ENCODE data around the gene SRGAP3.

The SRGAP3 gene

GRCh38 chr3:9146367-9147071 is 102.9 kb downstream of the SRGAP3 start:
- no peak for DNase-seq (ENCODE audit: low read depth in 3 of 3)

GRCh38 chr3:9143184-9143583 is 106.3 kb downstream of the SRGAP3 start:
- no peak for DNase-seq (ENCODE audit: low read depth in 3 of 3)

- no peak for DNase-seq (ENCODE audit: low read depth in 3 of 3)
Measured at GRCh38 chr3:9142362-9142761, 107.1 kb downstream of the SRGAP3 start.

GRCh38 chr3:9141928-9142289 is 107.5 kb downstream of the SRGAP3 start:
- no peak for DNase-seq (ENCODE audit: low read depth in 3 of 3)

- no peak for DNase-seq (ENCODE audit: low read depth in 3 of 3)
Measured at GRCh38 chr3:9139366-9139765, 110.1 kb downstream of the SRGAP3 start.

GRCh38 chr3:9137676-9138075 is 111.8 kb downstream of the SRGAP3 start:
- no peak for DNase-seq (ENCODE audit: low read depth in 3 of 3)

GRCh38 chr3:9136746-9137465 is 112.5 kb downstream of the SRGAP3 start:
- no peak for DNase-seq (ENCODE audit: low read depth in 3 of 3)

- no peak for DNase-seq (ENCODE audit: low read depth in 3 of 3)
Measured at GRCh38 chr3:9135930-9136525, 113.4 kb downstream of the SRGAP3 start.

- no peak for DNase-seq (ENCODE audit: low read depth in 3 of 3)
Measured at GRCh38 chr3:9135526-9135925, 113.9 kb downstream of the SRGAP3 start.

- no peak for DNase-seq (ENCODE audit: low read depth in 3 of 3)
Measured at GRCh38 chr3:9133656-9134055, 115.8 kb downstream of the SRGAP3 start.

- no peak for DNase-seq (ENCODE audit: low read depth in 3 of 3)
Measured at GRCh38 chr3:9130345-9131305, 118.8 kb downstream of the SRGAP3 start.

- DNase-seq (ENCODE audit: low read depth in 3 of 3), result no peak
Measured at GRCh38 chr3:9129365-9129764, 120.1 kb downstream of the SRGAP3 start.

- no peak for DNase-seq (ENCODE audit: low read depth in 3 of 3)
Measured at GRCh38 chr3:9125278-9125951, 124.0 kb downstream of the SRGAP3 start.

GRCh38 chr3:9124730-9125129 is 124.7 kb downstream of the SRGAP3 start:
- DNase-seq (ENCODE audit: low read depth in 3 of 3), result no peak

GRCh38 chr3:9123840-9124239 is 125.6 kb downstream of the SRGAP3 start:
- DNase-seq (ENCODE audit: low read depth in 3 of 3), result no peak

- no peak for DNase-seq (ENCODE audit: low read depth in 3 of 3)
Measured at GRCh38 chr3:9122732-9123364, 126.6 kb downstream of the SRGAP3 start.

GRCh38 chr3:9121366-9122001 is 128.0 kb downstream of the SRGAP3 start:
- DNase-seq (ENCODE audit: low read depth in 3 of 3), result no peak

GRCh38 chr3:9119331-9119730 is 130.1 kb downstream of the SRGAP3 start:
- DNase-seq (ENCODE audit: low read depth in 3 of 3), result no peak

- no peak for DNase-seq (ENCODE audit: low read depth in 3 of 3)
Measured at GRCh38 chr3:9118222-9118621, 131.2 kb downstream of the SRGAP3 start.

- DNase-seq (ENCODE audit: low read depth in 3 of 3), result no peak
Measured at GRCh38 chr3:9117220-9117619, 132.2 kb downstream of the SRGAP3 start.

All from stimulated activated CD4-positive, alpha-beta T cell treated with anti-CD3 and anti-CD28 coated beads, TNF-alpha, amount 100 ng/mL, for 48 hours (primary cell).